T-helper 2 cell treated with Interferon-gamma antibody and Interleukin-4, amounts not matched to agents 5 μg/mL and 100 μg/mL, for 36 hours (primary cell): Measurements from ENCODE around the gene AMBN.

Source experiments
- DNase-seq: peaks from one replicate; pipeline ENCODE4 v3.0.0; 2021; ENCODE audit warnings: low spot score
- H3K27ac Mint-ChIP-seq: one replicate; pipeline ENCODE4 v1.8.0; 2021; ENCODE audit warnings: mild to moderate bottlenecking, mixed read lengths
- H3K27me3 Mint-ChIP-seq: one replicate; pipeline ENCODE4 v1.8.0; 2021; ENCODE audit warnings: low read depth, mixed read lengths
- H3K36me3 Mint-ChIP-seq: one replicate; pipeline ENCODE4 v1.8.0; 2021; ENCODE audit warnings: low read depth, mixed read lengths
- H3K4me1 Mint-ChIP-seq: one replicate; pipeline ENCODE4 v1.8.0; 2021; ENCODE audit warnings: low read depth, mixed read lengths
- H3K4me3 Mint-ChIP-seq: one replicate; pipeline ENCODE4 v1.8.0; 2022; ENCODE audit warnings: mild to moderate bottlenecking, moderate library complexity, mixed read lengths
- H3K9me3 Mint-ChIP-seq: one replicate; pipeline ENCODE4 v1.8.0; 2021; ENCODE audit warnings: mixed read lengths

AMBN gene

GRCh38 chr4:70589785-70590184 is 2.3 kb upstream of the AMBN start:
- no peak overlapping the region for H3K27ac Mint-ChIP-seq
- H3K9me3 Mint-ChIP-seq: no peaks in the 10 kb centered on the region
- no peak overlapping the region for H3K4me3 Mint-ChIP-seq
- no peak for DNase-seq
- no peaks in the 10 kb centered on the region for H3K4me1 Mint-ChIP-seq
- H3K36me3 Mint-ChIP-seq: no peaks in the 10 kb centered on the region
- no peaks in the 10 kb centered on the region for H3K27me3 Mint-ChIP-seq

DNA sequence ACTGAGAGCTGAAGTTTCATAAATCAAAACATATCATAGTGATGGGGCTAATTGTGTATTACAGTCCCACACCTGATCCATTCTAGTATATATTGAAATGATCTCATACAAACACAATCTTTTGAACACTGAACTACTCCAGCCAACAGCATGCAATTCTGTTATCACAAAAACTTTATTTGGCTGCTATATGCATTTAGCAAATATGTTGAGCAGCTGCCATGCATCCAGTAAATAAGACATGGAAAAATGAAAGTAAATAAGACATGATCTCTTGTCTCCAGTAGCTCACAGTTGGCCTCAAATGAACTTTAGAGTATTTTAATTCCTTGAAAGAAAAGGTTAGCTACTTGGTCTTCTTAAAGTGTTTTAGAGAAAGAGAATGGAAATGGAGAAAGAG is 2.1 kb downstream of the AMBN start:
- Mint-ChIP-seq H3K4me1 (no peaks in the 10 kb centered on the region), H3K27me3 (no peaks in the 10 kb centered on the region), H3K9me3 (no peaks in the 10 kb centered on the region), H3K27ac (no peak overlapping the region), H3K4me3 (no peak overlapping the region), H3K36me3 (no peaks in the 10 kb centered on the region)
- no peak for DNase-seq

GRCh38 chr4:70600305-70600704 is 8.2 kb downstream of the AMBN start:
- H3K4me3 Mint-ChIP-seq: no peak overlapping the region
- H3K9me3 Mint-ChIP-seq: no peaks in the 10 kb centered on the region
- peaks cover 1% of the 10 kb centered on the region for H3K4me1 Mint-ChIP-seq
- DNase-seq: no peak
- no peaks in the 10 kb centered on the region for H3K36me3 Mint-ChIP-seq
- H3K27me3 Mint-ChIP-seq: peaks cover 12% of the 10 kb centered on the region
- no peak overlapping the region for H3K27ac Mint-ChIP-seq

DNA sequence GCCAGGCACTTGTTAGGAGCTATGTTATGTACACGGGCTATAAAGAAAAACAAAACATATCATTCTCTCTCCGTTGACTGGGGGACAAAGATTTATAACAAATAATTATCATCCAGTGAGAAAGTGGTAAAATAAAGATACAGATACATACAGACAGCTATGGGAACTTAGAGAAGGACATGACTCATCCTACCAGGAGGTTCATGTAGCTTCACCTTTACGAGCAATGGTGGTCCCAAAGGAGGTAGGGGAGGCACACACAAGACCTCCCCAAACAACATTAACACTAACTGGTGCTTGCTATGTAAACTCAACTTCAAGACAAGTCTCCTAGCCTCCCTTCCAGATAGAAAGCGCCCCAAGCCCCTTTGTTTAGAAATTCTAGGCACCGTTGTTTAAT is 8.9 kb downstream of the AMBN start:
- DNase-seq: no peak
- Mint-ChIP-seq H3K4me1 (peaks cover 1% of the 10 kb centered on the region), H3K27ac (no peak overlapping the region), H3K9me3 (no peaks in the 10 kb centered on the region), H3K4me3 (no peak overlapping the region), H3K36me3 (no peaks in the 10 kb centered on the region), H3K27me3 (peaks cover 15% of the 10 kb centered on the region)

DNA sequence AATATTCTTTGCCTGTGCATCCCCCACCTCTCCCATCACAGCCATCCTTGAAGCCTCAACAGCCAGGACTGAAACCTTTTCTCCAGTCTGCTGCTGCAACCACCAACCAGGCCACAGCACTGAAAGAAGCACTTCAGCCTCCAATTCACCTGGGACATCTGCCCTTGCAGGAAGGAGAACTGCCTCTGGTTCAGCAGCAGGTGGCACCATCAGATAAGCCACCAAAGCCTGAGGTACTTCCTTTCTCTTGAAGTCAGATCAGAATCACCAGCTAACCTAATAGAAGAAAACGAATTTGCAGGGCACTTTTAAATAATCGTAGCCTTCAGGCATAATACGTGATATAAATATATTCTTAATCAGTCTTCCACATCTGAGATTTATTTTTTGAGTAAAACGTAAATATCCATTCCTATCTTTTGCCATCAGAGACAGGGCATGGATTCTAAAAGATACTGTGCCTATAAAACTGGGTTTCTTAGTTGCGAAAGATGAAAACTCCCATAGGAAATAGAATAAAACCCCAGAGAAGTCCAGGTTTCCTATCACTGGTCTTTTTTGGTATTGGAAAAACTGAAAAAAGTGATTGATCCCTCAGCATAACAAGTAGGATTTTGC is 9.5 kb downstream of the AMBN start:
- Mint-ChIP-seq H3K4me3 (no peak overlapping the region), H3K36me3 (no peaks in the 10 kb centered on the region), H3K9me3 (no peaks in the 10 kb centered on the region), H3K27me3 (peaks cover 15% of the 10 kb centered on the region), H3K27ac (no peak overlapping the region), H3K4me1 (peaks cover 1% of the 10 kb centered on the region)
- DNase-seq: peak; percentile 51

DNA sequence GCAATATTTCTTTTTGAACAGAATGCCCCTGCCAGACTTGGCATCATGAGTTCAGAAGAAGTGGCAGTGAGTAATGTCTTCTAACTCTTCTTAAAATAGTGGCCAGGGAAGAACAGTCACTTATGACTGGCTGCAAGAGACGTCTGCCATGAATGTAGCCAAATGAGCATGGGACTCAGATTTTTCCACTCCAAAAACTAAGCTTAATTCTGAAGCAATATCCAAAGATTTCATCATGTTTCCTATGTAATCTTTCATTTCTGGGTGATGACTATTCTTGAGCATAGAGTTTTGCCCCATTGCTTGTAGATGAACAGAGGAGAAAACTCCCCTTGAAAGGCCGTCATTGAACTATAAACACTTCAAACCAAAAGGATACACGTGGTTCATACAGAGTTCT is 11.8 kb downstream of the AMBN start:
- no peaks in the 10 kb centered on the region for H3K9me3 Mint-ChIP-seq
- DNase-seq: no peak
- peaks cover 1% of the 10 kb centered on the region for H3K4me1 Mint-ChIP-seq
- peaks cover 22% of the 10 kb centered on the region for H3K27me3 Mint-ChIP-seq
- no peaks in the 10 kb centered on the region for H3K36me3 Mint-ChIP-seq
- no peak overlapping the region for H3K27ac Mint-ChIP-seq
- no peak overlapping the region for H3K4me3 Mint-ChIP-seq

- Mint-ChIP-seq H3K27ac (no peak overlapping the region), H3K4me3 (no peak overlapping the region), H3K36me3 (no peaks in the 10 kb centered on the region), H3K27me3 (peaks cover 22% of the 10 kb centered on the region), H3K4me1 (no peaks in the 10 kb centered on the region), H3K9me3 (no peaks in the 10 kb centered on the region)
- DNase-seq: no peak
Observed at GRCh38 chr4:70606459-70606858, 14.4 kb downstream of the AMBN start.

- H3K4me3 Mint-ChIP-seq: no peak overlapping the region
- no peaks in the 10 kb centered on the region for H3K36me3 Mint-ChIP-seq
- no peaks in the 10 kb centered on the region for H3K4me1 Mint-ChIP-seq
- no peak for DNase-seq
- H3K27ac Mint-ChIP-seq: no peak overlapping the region
- H3K27me3 Mint-ChIP-seq: peaks cover 25% of the 10 kb centered on the region
- no peaks in the 10 kb centered on the region for H3K9me3 Mint-ChIP-seq
Observed at GRCh38 chr4:70607334-70607853, 15.3 kb downstream of the AMBN start.

DNA sequence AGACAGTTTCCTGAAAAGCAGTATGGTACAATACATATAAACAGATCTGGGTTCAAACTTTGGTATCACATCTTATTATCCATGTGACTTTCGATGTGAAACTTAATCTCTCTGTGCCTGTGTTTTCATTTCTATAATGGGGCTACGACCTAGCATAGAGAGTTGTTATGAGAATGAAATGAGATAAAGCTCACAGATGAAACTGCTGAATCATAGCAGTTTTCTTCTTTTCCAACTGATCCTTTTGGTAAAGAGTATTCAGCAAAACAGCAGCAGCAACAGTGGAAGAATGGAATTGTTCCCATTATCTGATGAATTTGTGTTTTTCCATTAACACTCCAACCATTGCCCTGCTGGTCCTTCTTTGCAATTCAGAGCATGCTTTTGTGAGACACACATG is 16.3 kb downstream of the AMBN start:
- no peak for DNase-seq

DNA sequence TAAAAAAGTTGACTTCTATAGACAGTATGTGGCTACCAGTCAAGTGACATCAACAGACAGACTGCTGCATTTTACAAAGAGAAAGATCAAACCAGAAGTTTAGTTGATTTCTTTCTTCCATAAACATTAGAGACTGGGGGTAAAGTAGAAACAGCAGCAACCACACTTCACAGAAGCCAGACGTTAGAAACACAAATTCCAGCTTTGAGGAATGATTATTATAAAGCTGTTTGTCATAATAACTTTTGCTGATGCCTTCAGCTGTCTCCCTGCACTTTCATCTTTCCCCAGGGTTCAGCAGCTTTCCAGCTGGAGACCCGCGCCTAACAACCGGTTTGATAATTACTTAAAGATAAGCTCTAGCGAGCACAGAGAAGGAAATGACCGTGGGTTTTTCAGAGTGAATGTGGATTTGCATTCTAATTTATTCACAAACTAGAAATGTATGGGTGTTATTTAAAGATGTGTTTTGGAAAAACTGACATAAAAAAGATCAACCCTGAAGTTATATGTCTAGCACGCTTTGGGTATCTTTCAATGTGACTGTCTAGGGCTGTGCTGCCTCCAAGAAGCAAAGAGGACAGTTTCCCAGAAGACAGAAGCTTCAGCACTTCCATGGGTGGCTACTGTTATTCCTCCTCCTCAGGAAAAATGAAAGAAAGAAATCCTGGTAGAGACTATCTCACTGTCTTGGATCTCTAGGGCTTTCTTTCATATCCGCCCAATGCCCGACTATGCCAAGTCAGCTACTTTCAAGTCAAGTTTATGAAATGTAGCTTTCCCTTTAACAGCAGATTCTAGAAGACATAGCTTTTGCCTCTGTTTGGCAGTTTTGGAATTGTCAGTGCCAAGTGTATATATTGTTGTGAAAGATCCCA is 21.5 kb downstream of the AMBN start:
- Mint-ChIP-seq H3K27ac (no peak overlapping the region), H3K4me3 (no peak overlapping the region), H3K4me1 (no peaks in the 10 kb centered on the region), H3K9me3 (no peaks in the 10 kb centered on the region), H3K36me3 (no peaks in the 10 kb centered on the region), H3K27me3 (peaks cover 22% of the 10 kb centered on the region)
- no peak for DNase-seq

More for the DNA sequence above, 16.3 kb downstream of the AMBN start:
- no peak overlapping the region for H3K27ac Mint-ChIP-seq
- H3K4me3 Mint-ChIP-seq: no peak overlapping the region
- H3K4me1 Mint-ChIP-seq: no peaks in the 10 kb centered on the region
- H3K27me3 Mint-ChIP-seq: peaks cover 32% of the 10 kb centered on the region
- no peaks in the 10 kb centered on the region for H3K36me3 Mint-ChIP-seq
- H3K9me3 Mint-ChIP-seq: no peaks in the 10 kb centered on the region

DNA sequence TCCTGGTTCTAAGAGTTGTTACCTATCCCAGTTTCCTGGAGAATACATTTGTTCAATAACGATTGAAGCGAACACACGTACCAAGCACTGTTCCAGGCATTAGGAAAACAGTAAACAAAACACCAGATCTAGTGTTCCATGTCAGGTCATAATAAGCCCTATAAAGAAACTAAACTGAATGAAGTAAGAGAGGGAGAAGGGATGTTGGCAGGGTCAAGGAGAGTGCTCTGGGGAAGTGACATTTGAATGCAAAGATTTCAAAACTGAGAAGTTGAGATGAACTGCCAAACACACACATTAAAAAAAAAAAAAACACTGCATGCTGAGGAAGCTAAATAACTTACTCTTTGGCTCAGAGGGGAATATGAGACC is 22.1 kb downstream of the AMBN start:
- Mint-ChIP-seq H3K4me3 (no peak overlapping the region), H3K36me3 (no peaks in the 10 kb centered on the region), H3K27ac (no peak overlapping the region), H3K4me1 (no peaks in the 10 kb centered on the region), H3K9me3 (no peaks in the 10 kb centered on the region), H3K27me3 (peaks cover 22% of the 10 kb centered on the region)
- no peak for DNase-seq

GRCh38 chr4:70619288-70619687 is 27.2 kb downstream of the AMBN start:
- no peaks in the 10 kb centered on the region for H3K9me3 Mint-ChIP-seq
- H3K4me3 Mint-ChIP-seq: no peak overlapping the region
- no peak overlapping the region for H3K27ac Mint-ChIP-seq
- no peaks in the 10 kb centered on the region for H3K4me1 Mint-ChIP-seq
- no peaks in the 10 kb centered on the region for H3K36me3 Mint-ChIP-seq
- DNase-seq: no peak
- H3K27me3 Mint-ChIP-seq: peaks cover 1% of the 10 kb centered on the region

DNA sequence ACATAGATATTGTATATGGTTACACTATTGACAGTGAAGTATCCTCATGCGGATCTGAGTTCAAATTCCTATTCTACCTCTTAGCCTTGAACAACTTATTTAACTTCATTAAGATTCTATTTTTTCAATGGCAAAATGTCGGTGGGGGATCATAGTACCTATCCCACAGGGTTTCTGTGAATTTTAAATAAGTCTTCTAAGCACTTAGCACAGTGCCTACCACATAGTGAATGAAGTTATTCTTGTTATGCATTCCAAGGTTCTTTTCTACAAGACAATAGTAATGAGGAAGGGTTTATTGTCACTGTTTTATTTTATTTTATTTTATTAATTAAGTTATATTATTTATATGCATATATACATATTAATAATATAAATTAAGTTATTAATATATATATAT is 27.7 kb downstream of the AMBN start:
- no peaks in the 10 kb centered on the region for H3K27me3 Mint-ChIP-seq
- H3K4me1 Mint-ChIP-seq: no peaks in the 10 kb centered on the region
- no peaks in the 10 kb centered on the region for H3K9me3 Mint-ChIP-seq
- H3K4me3 Mint-ChIP-seq: no peak overlapping the region
- no peak for DNase-seq
- H3K36me3 Mint-ChIP-seq: no peaks in the 10 kb centered on the region
- no peak overlapping the region for H3K27ac Mint-ChIP-seq

- H3K27ac Mint-ChIP-seq: no peak overlapping the region
- H3K27me3 Mint-ChIP-seq: no peaks in the 10 kb centered on the region
- DNase-seq: no peak
- no peaks in the 10 kb centered on the region for H3K36me3 Mint-ChIP-seq
- H3K9me3 Mint-ChIP-seq: no peaks in the 10 kb centered on the region
- no peaks in the 10 kb centered on the region for H3K4me1 Mint-ChIP-seq
- no peak overlapping the region for H3K4me3 Mint-ChIP-seq
Observed at GRCh38 chr4:70623323-70623722, 31.3 kb downstream of the AMBN start.
